ENCODE measurements around the gene HACL1. TPM values are rescaled to one million over a fixed set of nuclear protein-coding genes. Genes with fewer than 3 reads are reported as not detected.
A peak's percentile ranks its signal among the peaks of the same experiment; 100 is the strongest.
"Not testable (repeated sequence)": the region's sequence is repeated elsewhere in the genome, so short reads cannot be mapped to it uniquely, and the experiment has no call there.

Gene HACL1
- total and polyA plus RNA-seq, 9 donors, result 11.3 to 22.7 (median 17.6) TPM

- Histone ChIP-seq H3K36me3 (no peaks in the 10 kb centered on the region), H3K4me1 (ENCODE audit: insufficient read depth) (peaks cover 10% of the 10 kb centered on the region), H3K27ac (peak overlapping the region in 1 of 2 donors; percentile 51), H3K4me3 (no peak overlapping the region), H3K9me3 (no peaks in the 10 kb centered on the region), H3K27me3 (no peaks in the 10 kb centered on the region)
- no peak for DNase-seq
- WGBS, 3 donors, result 23 to 29% (median 27%) methylated on average over 8 of the region's 8 CpGs
- TF ChIP-seq CTCF (IDR thresholded peaks at IDR 0.05), result no peak
- TF ChIP-seq POLR2A (IDR thresholded peaks at IDR 0.05), result no peak
- TF ChIP-seq EP300 (IDR thresholded peaks at IDR 0.05), result no peak
- intact Hi-C loops (cut with DNase I), result loop anchor here in 3 of 4 donors (5.0 to 10.0 kb wide), 5 partner anchors 164 to 614 kb away; partner anchors contain the start of gene ANKRD28 (in 1 of the 3)
These were observed 29.4 kb upstream of the HACL1 start for GRCh38 chr3:15630646-15631350.

- peak overlapping the region in 1 of 2 donors; percentile 51 for H3K27ac ChIP-seq
- DNase-seq, result peak in 3 of 5 donors; percentile 42 to 72 (median 55)
- H3K27me3 ChIP-seq, result no peaks in the 10 kb centered on the region
- H3K4me1 ChIP-seq (ENCODE audit: insufficient read depth), result peaks cover 5% of the 10 kb centered on the region
- no peaks in the 10 kb centered on the region for H3K9me3 ChIP-seq
- H3K4me3 ChIP-seq, result no peak overlapping the region
- 43 to 45% (median 45%) methylated on average over 10 of the region's 10 CpGs for WGBS, 3 donors
- no peak for TF ChIP-seq EP300 (IDR thresholded peaks at IDR 0.05)
- TF ChIP-seq CTCF (IDR thresholded peaks at IDR 0.05), result peak; percentile 55 to 79 (median 76)
- TF ChIP-seq POLR2A (IDR thresholded peaks at IDR 0.05), result no peak
- no peaks in the 10 kb centered on the region for H3K36me3 ChIP-seq
- intact Hi-C loops (cut with DNase I), result loop anchor here (5.0 to 10.0 kb wide), 6 partner anchors 165 to 617 kb away; partner anchors contain the start of gene ANKRD28 (in 1 of the 4)
These were observed 28.7 kb upstream of the HACL1 start for GRCh38 chr3:15629860-15630597.

- intact Hi-C loops (cut with DNase I), result loop anchor here in 2 of 4 donors (5.0 to 10.0 kb wide), 3 partner anchors 178 to 618 kb away; no protein-coding TSS in a partner anchor
- Histone ChIP-seq H3K4me3 (no peak overlapping the region), H3K4me1 (ENCODE audit: insufficient read depth) (peaks cover 2% of the 10 kb centered on the region), H3K27me3 (no peaks in the 10 kb centered on the region), H3K27ac (no peak overlapping the region), H3K9me3 (no peaks in the 10 kb centered on the region), H3K36me3 (no peaks in the 10 kb centered on the region)
- TF ChIP-seq POLR2A (IDR thresholded peaks at IDR 0.05) (no peak), EP300 (IDR thresholded peaks at IDR 0.05) (no peak), CTCF (IDR thresholded peaks at IDR 0.05) (no peak)
- no peak for DNase-seq
These were observed 27.6 kb upstream of the HACL1 start for GRCh38 chr3:15628967-15629366.

GRCh38 chr3:15623535-15624440 lies 22.4 kb upstream of the HACL1 start:
- no peaks in the 10 kb centered on the region for H3K4me1 ChIP-seq (ENCODE audit: insufficient read depth)
- 82 to 84% (median 82%) methylated on average over 4 of the region's 4 CpGs for WGBS, 3 donors
- H3K27ac ChIP-seq, result no peak overlapping the region
- no peaks in the 10 kb centered on the region for H3K27me3 ChIP-seq
- H3K36me3 ChIP-seq, result no peaks in the 10 kb centered on the region
- no peak for DNase-seq
- no peak overlapping the region for H3K4me3 ChIP-seq
- TF ChIP-seq EP300 (IDR thresholded peaks at IDR 0.05), result no peak
- TF ChIP-seq CTCF (IDR thresholded peaks at IDR 0.05), result no peak
- no peak for TF ChIP-seq POLR2A (IDR thresholded peaks at IDR 0.05)
- intact Hi-C loops (cut with DNase I), result loop anchor here in 1 of 4 donors (10.0 kb wide), 1 partner anchor 621 kb away; no protein-coding TSS in a partner anchor
- H3K9me3 ChIP-seq, result no peaks in the 10 kb centered on the region

GRCh38 chr3:15619659-15620464 lies 18.5 kb upstream of the HACL1 start:
- not testable (repeated sequence) for H3K4me1 ChIP-seq (ENCODE audit: insufficient read depth); DNase-seq; H3K27me3 ChIP-seq; H3K27ac ChIP-seq; H3K36me3 ChIP-seq; H3K4me3 ChIP-seq; H3K9me3 ChIP-seq
- WGBS, 3 donors, result 94 to 96% (median 96%) methylated on average over 8 of the region's 8 CpGs
- intact Hi-C loops (cut with DNase I), result loop anchor here in 1 of 4 donors (10.0 kb wide), 1 partner anchor 625 kb away; no protein-coding TSS in a partner anchor
